Ectodermal cell (in vitro differentiated cells): ENCODE measurements around the gene SPDYE17. TPM values are rescaled to one million over a fixed set of nuclear protein-coding genes. Genes with fewer than 3 reads are reported as not detected.
"Not testable (repeated sequence)": the region's sequence is repeated elsewhere in the genome, so short reads cannot be mapped to it uniquely, and the experiment has no call there.

ENCODE experiments used
- H3K27ac ChIP-seq: 2 replicates; pipeline ENCODE4 v1.7.0; 2013; ENCODE audit warnings: mild to moderate bottlenecking, low read depth, low read length; ENCODE audit not compliant: insufficient read depth, poor library complexity, severe bottlenecking
- H3K27me3 ChIP-seq: 2 replicates; pipeline ENCODE4 v1.7.0; 2013; ENCODE audit warnings: mild to moderate bottlenecking, low read length; ENCODE audit not compliant: insufficient read depth, control insufficient read depth, poor library complexity, severe bottlenecking
- H3K36me3 ChIP-seq: one replicate; pipeline ENCODE4 v1.7.0; 2013; ENCODE audit warnings: low read length; ENCODE audit not compliant: control insufficient read depth, insufficient read depth
- H3K4me1 ChIP-seq: one replicate; pipeline ENCODE4 v1.7.0; 2013; ENCODE audit warnings: low read length; ENCODE audit not compliant: control insufficient read depth, insufficient read depth
- H3K4me3 ChIP-seq: 2 replicates; pipeline ENCODE4 v1.7.0; 2013; ENCODE audit warnings: low read depth, low read length, control low read depth; ENCODE audit not compliant: insufficient read depth
- H3K9me3 ChIP-seq: 2 replicates; pipeline ENCODE4 v1.7.0; 2013; ENCODE audit warnings: mild to moderate bottlenecking, low read length, moderate library complexity; ENCODE audit not compliant: control insufficient read depth
- WGBS, 2 experiments: methylation state at CpG; one replicate each; pipeline ENCODE4 v1.1.7; 2013; ENCODE audit warnings: missing lambda C conversion rate in 2 of 2; 5-methylcytosine and 5-hydroxymethylcytosine counted together
- polyA plus RNA-seq, 4 experiments: library from polyadenylated mRNA; stranded (reverse); fragments of 50-300 nt; gene quantifications; one replicate each; pipeline ENCODE4 v1.2.3, GENCODE V29; 2013

The SPDYE17 gene
- not detected for polyA plus RNA-seq (2013, experiment 1 of 4)
- not detected for polyA plus RNA-seq (2013, experiment 2 of 4)
- polyA plus RNA-seq (2013, experiment 3 of 4), result not detected
- polyA plus RNA-seq (2013, experiment 4 of 4), result not detected

GRCh38 chr7:77032261-77032660 is at the start of gene SPDYE17:
Gene SPDYE17 (minus strand): TSS chr7:77032361. CDS start chr7:77030570, 1,791 bp downstream.
- 100% methylated on average over 1 to 2 of the region's 8 CpGs for WGBS, 2 experiments
- H3K36me3 ChIP-seq, result not testable (repeated sequence)

GRCh38 chr7:77080236-77080635 is 48.1 kb upstream of the SPDYE17 start:
- not testable (repeated sequence) for H3K36me3 ChIP-seq

More at GRCh38 chr7:77032261-77032660, at the start of gene SPDYE17:
- H3K9me3 ChIP-seq, H3K27me3 ChIP-seq, H3K4me1 ChIP-seq, H3K4me3 ChIP-seq, H3K27ac ChIP-seq: not testable (repeated sequence)

GRCh38 chr7:77079624-77080023 is 47.5 kb upstream of the SPDYE17 start:
- H3K36me3 ChIP-seq, H3K4me1 ChIP-seq, H3K4me3 ChIP-seq, H3K9me3 ChIP-seq, H3K27ac ChIP-seq, H3K27me3 ChIP-seq: not testable (repeated sequence)
- no CpG with 5 or more reads among the region's 5 CpGs for WGBS, 2 experiments

More at GRCh38 chr7:77080236-77080635, 48.1 kb upstream of the SPDYE17 start:
- not testable (repeated sequence) for H3K27me3 ChIP-seq, H3K27ac ChIP-seq, H3K4me1 ChIP-seq, H3K9me3 ChIP-seq, H3K4me3 ChIP-seq
- WGBS, 2 experiments, result 100% methylated on average over 1 of the region's 2 CpGs; no CpG with 5 or more reads in 1 of the 2 experiments

GRCh38 chr7:77079112-77079511 is 47.0 kb upstream of the SPDYE17 start:
- not testable (repeated sequence) for H3K27ac ChIP-seq, H3K4me3 ChIP-seq, H3K36me3 ChIP-seq, H3K4me1 ChIP-seq, H3K9me3 ChIP-seq, H3K27me3 ChIP-seq

- not testable (repeated sequence) for H3K4me1 ChIP-seq, H3K27ac ChIP-seq, H3K27me3 ChIP-seq, H3K36me3 ChIP-seq, H3K9me3 ChIP-seq, H3K4me3 ChIP-seq
- WGBS, 2 experiments, result 91 to 97% methylated on average over 3 to 4 of the region's 5 CpGs
Observed at GRCh38 chr7:77077060-77077459, 44.9 kb upstream of the SPDYE17 start.

GRCh38 chr7:77074786-77075396 is 42.7 kb upstream of the SPDYE17 start:
- not testable (repeated sequence) for H3K27me3 ChIP-seq, H3K27ac ChIP-seq, H3K4me1 ChIP-seq, H3K9me3 ChIP-seq, H3K4me3 ChIP-seq, H3K36me3 ChIP-seq
- 93 to 100% methylated on average over 1 to 3 of the region's 6 CpGs for WGBS, 2 experiments

- not testable (repeated sequence) for H3K36me3 ChIP-seq, H3K27me3 ChIP-seq, H3K9me3 ChIP-seq, H3K4me3 ChIP-seq, H3K4me1 ChIP-seq, H3K27ac ChIP-seq
- 89 to 95% methylated on average over 5 to 6 of the region's 6 CpGs for WGBS, 2 experiments
Observed at GRCh38 chr7:77071108-77071507, 38.9 kb upstream of the SPDYE17 start.

GRCh38 chr7:77065869-77066268 is 33.7 kb upstream of the SPDYE17 start:
- not testable (repeated sequence) for H3K27ac ChIP-seq, H3K27me3 ChIP-seq, H3K4me1 ChIP-seq, H3K9me3 ChIP-seq, H3K36me3 ChIP-seq, H3K4me3 ChIP-seq
- 91 to 95% methylated on average over 7 of the region's 7 CpGs for WGBS, 2 experiments

GRCh38 chr7:77063732-77064131 is 31.6 kb upstream of the SPDYE17 start:
- WGBS, 2 experiments, result 84 to 100% methylated on average over 2 of the region's 4 CpGs
- not testable (repeated sequence) for H3K9me3 ChIP-seq, H3K27ac ChIP-seq, H3K4me1 ChIP-seq, H3K27me3 ChIP-seq, H3K4me3 ChIP-seq, H3K36me3 ChIP-seq

GRCh38 chr7:77062557-77062956 is 30.4 kb upstream of the SPDYE17 start, which contains the start of gene SPDYE18:
Gene SPDYE18 (minus strand): TSS chr7:77062558. CDS start chr7:77060512, 2,046 bp downstream.
- H3K27me3 ChIP-seq, H3K36me3 ChIP-seq, H3K4me1 ChIP-seq, H3K27ac ChIP-seq, H3K9me3 ChIP-seq, H3K4me3 ChIP-seq: not testable (repeated sequence)
- WGBS, 2 experiments, result 93 to 98% methylated on average over 4 of the region's 4 CpGs

- not testable (repeated sequence) for H3K27ac ChIP-seq, H3K4me1 ChIP-seq, H3K9me3 ChIP-seq, H3K36me3 ChIP-seq, H3K27me3 ChIP-seq, H3K4me3 ChIP-seq
- WGBS, 2 experiments, result no CpG with 5 or more reads among the region's 10 CpGs
Observed at GRCh38 chr7:77026349-77026748, 5.8 kb downstream of the SPDYE17 start.
